ENCODE results near the gene ITPKB.
A peak's percentile ranks its signal among the peaks of the same experiment; 100 is the strongest.
"Not testable (repeated sequence)": the region's sequence is repeated elsewhere in the genome, so short reads cannot be mapped to it uniquely, and the experiment has no call there.

ITPKB gene

GRCh38 chr1:226762055-226762454, 23.0 kb upstream of the ITPKB start:
- DNase-seq, result no peak

GRCh38 chr1:226761322-226761721, 22.2 kb upstream of the ITPKB start:
- DNase-seq, result no peak

- DNase-seq, result no peak
Measured at GRCh38 chr1:226754793-226755533, 15.9 kb upstream of the ITPKB start.

DNA sequence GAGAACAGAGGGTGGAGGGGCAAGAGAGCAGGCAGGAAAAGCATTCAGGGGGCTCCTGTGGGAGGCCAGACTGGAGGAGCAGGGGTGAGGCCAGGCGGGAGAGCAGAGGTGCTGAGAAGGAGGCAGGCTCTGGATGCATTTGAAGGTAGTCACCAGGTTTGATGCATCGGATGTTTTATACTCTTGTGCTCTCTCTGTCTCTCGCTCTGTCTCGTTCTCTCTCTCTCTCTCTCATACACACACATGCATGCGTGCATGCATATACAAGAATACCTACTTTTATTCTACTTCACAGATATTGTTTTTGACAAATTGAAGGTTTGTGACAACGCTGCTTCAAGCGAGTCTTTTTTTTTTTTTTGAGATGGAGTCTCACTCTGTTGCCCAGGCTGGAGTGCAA, 15.0 kb upstream of the ITPKB start:
- no peak for DNase-seq

- DNase-seq, result no peak
Measured at GRCh38 chr1:226751703-226752102, 12.6 kb upstream of the ITPKB start.

DNA sequence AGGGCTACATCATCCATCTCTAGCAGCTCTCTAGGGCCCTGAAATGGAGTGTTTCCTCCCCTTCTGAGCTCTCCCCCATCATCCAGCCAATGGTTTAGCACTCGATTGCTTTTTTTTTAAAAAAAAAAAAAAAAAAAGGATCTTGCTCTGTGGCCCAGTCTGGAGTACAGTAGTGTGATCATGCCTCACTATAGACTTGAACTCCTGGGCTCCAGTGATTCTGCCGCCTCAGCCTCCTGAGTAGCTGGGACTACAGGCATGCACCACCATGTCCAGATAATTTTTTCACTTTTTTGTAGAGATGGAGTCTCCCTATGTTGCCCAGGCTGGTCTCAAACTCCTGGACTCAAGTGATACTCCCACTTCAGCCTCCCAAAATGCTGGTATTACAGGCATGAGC, 12.1 kb upstream of the ITPKB start:
- no peak for DNase-seq

DNA sequence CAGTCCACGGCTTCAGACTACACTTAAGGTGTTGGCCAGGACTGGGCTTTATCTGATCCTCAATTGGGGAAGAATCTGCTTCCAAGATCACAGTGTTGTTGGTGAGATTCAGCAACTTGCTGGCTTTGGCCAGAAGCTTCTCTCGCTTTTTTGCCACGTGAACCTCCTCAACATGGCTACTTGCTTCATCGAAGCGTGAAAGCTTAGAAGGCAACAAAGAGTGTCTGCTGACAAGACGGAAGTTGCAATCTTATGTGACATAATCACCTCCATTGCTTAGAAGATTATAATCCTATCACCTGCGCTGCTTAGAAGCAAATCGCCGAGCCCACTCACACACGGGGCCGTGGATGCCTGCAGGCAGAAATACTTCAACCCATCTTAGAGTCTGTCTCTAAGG, 10.4 kb upstream of the ITPKB start:
- no peak for DNase-seq

DNA sequence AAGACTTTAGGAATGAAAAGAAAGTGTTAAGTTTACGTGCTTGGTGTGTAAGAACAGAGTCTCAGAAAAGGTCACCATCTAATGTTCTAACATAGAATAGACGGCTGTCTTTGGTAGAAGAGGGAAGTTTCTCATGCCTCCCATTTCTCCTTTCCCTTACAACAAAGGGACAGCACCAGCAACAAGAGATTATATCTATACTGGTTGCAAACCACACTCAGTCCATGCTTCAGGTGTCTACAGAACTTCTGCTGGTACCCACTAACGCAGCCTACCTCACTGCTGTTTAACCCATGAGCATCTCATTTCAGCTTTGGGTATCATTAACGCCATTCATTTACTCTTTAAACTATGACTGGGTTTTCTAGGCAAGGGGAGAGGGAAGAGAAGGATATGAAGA, 9.2 kb upstream of the ITPKB start:
- no peak for DNase-seq

DNA sequence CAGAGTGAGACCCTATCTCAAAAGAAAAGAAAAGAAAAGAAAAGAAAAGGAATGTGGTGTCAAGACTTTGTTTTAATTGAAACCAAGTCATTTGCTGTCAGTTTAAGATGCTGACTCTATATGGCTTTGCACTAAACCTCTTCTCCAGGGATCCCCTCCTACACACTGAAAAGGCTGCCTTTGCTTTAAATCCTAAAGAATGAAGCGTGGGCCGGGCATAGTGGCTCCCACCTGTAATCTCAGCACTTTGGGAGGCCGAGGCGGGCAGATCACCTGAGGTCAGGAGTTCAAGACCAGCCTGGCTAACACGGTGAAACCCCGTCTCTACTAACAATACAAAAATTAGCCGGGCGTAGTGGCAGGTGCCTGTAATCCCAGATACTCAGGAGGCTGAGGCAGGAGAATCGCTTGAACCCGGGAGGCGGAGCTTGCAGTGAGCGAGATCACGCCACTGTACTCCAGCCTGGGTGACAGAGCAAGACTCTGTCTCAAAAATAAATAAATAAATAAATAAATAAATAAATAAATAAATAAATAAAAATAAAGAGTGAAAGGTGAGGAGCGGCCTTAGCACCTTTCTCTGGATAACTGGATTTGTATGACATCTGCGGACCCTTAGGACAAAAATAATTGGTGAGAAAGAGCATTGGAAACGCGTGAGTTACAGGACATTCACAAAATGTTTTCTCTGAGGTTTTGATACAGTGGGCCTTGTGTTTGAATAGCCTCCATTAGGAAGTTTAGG, 8.6 kb upstream of the ITPKB start:
- DNase-seq, result not testable (repeated sequence)

DNA sequence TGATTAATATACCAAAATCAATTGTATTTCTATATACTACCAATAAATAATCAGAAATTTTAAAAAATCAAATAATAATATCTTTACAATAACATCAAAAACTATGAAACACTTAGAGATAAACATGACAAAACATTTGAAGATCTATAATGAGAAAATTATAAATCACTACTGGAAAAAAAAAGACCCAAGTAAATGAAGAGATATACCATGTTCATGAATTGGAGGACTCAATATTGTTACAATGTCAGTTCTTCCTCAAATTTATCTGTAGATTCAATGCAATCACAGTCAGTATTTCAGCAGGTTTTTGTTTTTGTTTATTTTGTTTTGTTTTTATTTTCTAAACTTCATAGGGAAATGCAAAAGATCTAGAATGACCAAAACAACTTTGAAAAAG, 4.2 kb upstream of the ITPKB start:
- no peak for DNase-seq

- DNase-seq, result no peak
Measured at GRCh38 chr1:226741009-226741408, 1.9 kb upstream of the ITPKB start.

DNA sequence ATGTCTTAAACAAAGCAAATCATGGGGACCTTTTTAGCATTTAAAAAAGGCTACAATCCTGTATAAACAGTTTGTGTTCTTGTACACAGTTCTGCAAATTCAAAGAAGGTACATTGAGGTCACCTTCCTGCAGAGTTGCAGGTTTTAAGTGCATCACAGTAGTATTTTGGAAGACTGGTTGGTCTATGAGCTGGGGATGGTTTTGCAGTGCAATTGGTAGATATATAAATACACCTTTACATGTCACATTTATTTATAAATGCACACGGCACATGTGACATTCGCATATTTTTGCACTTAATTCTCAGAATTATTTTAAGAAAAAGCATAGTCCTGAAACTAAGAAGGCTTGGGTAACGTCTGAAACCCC, 599 bp upstream of the ITPKB start:
- DNase-seq, result no peak

GRCh38 chr1:226738421-226738994, 574 bp downstream of the ITPKB start:
- peak; percentile 84 for DNase-seq

DNA sequence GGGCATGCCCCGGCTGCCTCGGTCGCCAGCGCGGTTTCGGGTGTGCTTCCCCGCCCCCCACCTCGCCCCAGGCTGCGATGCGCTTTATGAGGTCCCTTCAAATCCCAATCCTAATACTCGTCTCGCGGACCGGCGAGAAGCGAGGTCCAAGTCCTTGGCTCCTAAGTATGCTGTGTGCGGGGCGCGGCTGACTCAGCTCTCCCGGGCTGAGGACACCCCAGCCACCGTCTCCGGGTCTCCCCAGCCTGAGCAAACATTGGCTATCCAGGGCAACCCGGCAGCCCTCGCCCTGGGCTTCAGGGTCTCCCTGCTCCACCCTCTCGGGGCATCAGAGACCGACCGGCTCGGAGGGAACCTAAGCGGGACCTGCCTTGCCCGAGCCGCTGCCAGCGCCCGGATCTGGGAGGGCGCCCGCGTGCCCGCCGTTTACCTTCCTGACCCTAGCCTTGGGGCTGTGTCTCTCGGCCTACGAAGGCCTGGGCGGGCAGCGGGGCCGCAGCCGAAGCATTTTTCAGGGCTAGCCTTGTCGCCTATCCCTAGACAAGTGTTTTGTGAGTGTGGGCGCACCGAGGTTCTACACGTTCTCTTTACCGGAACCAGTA, 1.2 kb downstream of the ITPKB start:
- peak; percentile 86 for DNase-seq

DNA sequence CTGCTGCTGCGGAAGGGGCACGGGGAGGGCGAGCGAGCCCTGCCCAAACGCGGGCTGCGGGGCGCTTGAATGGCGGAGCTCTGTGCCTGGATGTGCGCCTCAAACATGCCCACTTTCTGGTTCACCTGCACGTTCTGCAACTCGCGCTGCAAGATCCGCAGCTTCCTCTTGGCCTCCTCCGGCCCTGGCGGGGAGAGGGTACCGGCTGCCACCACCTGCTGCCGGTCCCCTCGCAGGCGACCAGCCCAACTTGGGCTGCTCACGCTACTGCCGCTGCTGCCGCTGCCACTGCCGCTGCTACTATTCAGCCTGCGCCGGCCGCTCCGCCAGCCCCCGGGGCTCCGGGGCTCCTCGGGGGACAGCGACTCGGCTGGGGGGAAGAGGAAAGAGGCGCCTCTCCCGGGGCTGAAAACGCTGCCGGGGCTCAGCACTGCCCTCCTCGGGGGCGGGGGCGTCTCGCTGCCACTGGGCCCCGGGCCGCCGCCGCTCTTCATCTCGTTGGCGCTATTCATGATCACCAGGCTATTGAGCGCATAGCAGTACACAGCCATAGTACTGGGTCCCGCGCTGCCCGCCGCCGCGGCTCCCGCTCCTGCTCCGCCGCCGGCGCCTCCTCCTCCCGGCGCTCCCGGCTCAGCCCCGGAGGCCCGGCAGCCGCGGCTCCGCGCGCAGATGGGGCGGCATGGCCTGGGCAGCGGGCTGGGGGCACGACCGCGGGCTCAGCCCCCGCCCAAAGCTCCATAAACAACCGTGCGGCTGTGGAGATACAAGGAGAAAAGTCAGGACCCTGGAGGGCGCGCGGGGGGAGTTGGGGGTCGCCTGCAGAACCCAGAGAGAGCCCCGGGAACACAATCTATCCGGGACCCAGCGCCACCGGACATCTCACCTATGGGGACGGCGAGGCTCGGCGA, 1.9 kb downstream of the ITPKB start:
- DNase-seq, result peak; percentile 85

GRCh38 chr1:226736001-226736907, 2.8 kb downstream of the ITPKB start:
- no peak for DNase-seq

DNA sequence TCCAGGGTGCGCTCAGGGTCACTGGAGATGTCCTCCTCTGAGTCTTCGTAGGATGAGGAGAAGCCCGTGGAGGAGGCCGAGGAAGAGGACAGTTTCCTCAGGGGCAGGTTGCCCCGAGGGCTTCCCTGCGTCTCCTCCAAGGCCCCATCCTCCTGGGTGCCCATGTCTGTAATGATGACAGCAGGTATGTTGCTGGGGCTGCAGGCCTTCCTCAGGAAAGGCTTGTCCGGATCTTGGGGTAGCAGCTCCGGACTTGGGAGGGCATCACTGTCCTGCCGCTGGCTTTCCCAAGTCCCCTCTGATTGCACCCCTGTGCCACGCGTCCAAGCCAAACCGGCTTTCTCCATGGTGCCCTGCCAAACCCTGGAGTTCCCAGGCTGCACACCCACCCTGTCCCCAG, 3.5 kb downstream of the ITPKB start:
- no peak for DNase-seq

- DNase-seq, result no peak
Measured at GRCh38 chr1:226734611-226735153, 4.4 kb downstream of the ITPKB start.

DNA sequence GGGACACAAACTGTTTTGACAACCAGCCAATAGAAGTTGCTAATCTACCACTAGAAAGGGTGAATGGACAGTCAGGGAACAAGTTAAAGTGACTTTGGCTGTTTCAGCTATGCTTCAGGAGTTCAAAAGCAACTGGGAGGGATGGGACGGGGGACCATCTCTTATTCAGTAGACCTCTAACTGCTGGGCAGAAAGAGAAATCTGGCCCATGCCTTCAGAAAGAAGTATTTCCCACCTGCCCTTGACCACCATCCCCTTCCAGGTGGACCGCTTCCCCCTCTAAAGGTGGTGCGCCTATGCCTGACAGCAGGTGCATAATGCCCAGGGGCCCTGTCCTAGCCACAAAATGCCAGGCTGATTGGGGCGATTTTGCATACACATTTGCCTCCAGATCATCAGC, 5.2 kb downstream of the ITPKB start:
- no peak for DNase-seq

- DNase-seq, result no peak
Measured at GRCh38 chr1:226733304-226733703, 5.8 kb downstream of the ITPKB start.

- no peak for DNase-seq
Measured at GRCh38 chr1:226732856-226733291, 6.2 kb downstream of the ITPKB start.

Measured in right kidney (tissue), 1 donor.